HEK293 (cell line): Measurements from ENCODE around the gene NUMA1.

Source experiments
- CTCF ChIP-seq: fragments of 450-650 bp; formaldehyde crosslinking; IDR thresholded peaks from 2 replicates; pipeline ENCODE4 v1.5.1; 2016; ENCODE audit warnings: missing biosample characterization, missing genetic modification characterization
- PATZ1 ChIP-seq: fragments of 450-650 bp; formaldehyde crosslinking; IDR thresholded peaks from 2 replicates; pipeline ENCODE4 v1.5.1; 2016; ENCODE audit warnings: missing biosample characterization, missing genetic modification characterization
- ZBTB26 ChIP-seq: fragments of 450-650 bp; formaldehyde crosslinking; optimal IDR thresholded peaks from 2 replicates; pipeline ENCODE3; 2016; ENCODE audit warnings: missing biosample characterization, mild to moderate bottlenecking, missing genetic modification characterization
- ZBTB48 ChIP-seq: fragments of 450-650 bp; formaldehyde crosslinking; IDR thresholded peaks from 2 replicates; pipeline ENCODE4 v1.5.1; 2016; ENCODE audit warnings: missing biosample characterization, missing genetic modification characterization
- ZNF157 ChIP-seq: fragments of 450-650 bp; formaldehyde crosslinking; IDR thresholded peaks from 2 replicates; pipeline ENCODE4 v1.5.1; 2016; ENCODE audit warnings: missing biosample characterization, missing genetic modification characterization

GRCh38 chr11:71992136-71992730 is 88.1 kb downstream of the NUMA1 start:
- TF ChIP-seq CTCF (no peak), ZBTB48 (tag by site-specific recombination) (no peak), PATZ1 (no peak), ZBTB26 (tag by site-specific recombination) (no peak), ZNF157 (tag by site-specific recombination) (no peak)
